HEK293 (cell line): ENCODE data around the gene MYO1D.

Source experiments
- CTCF ChIP-seq: fragments of 450-650 bp; formaldehyde crosslinking; IDR thresholded peaks from 2 replicates; pipeline ENCODE4 v1.5.1; 2016; ENCODE audit warnings: missing biosample characterization, missing genetic modification characterization
- KLF16 ChIP-seq: fragments of 450-650 bp; formaldehyde crosslinking; IDR thresholded peaks from 2 replicates; pipeline ENCODE4 v1.5.1; 2017; ENCODE audit warnings: missing biosample characterization, missing genetic modification characterization
- PATZ1 ChIP-seq: fragments of 450-650 bp; formaldehyde crosslinking; IDR thresholded peaks from 2 replicates; pipeline ENCODE4 v1.5.1; 2016; ENCODE audit warnings: missing biosample characterization, missing genetic modification characterization
- PBX3 ChIP-seq: sonication (generic); formaldehyde crosslinking; IDR thresholded peaks from 2 replicates; pipeline ENCODE4 v1.8.1; 2022; ENCODE audit warnings: mild to moderate bottlenecking, moderate library complexity, missing genetic modification reagents
- PRDM10 ChIP-seq: fragments of 450-650 bp; formaldehyde crosslinking; IDR thresholded peaks from 2 replicates; pipeline ENCODE4 v1.5.1; 2016; ENCODE audit warnings: missing biosample characterization, missing genetic modification characterization
- YY1 ChIP-seq: fragments of 450-650 bp; formaldehyde crosslinking; IDR thresholded peaks from 2 replicates; pipeline ENCODE4 v1.5.1; 2018; ENCODE audit warnings: missing biosample characterization, missing genetic modification characterization
- ZNF311 ChIP-seq: fragments of 450-650 bp; formaldehyde crosslinking; IDR thresholded peaks from 2 replicates; pipeline ENCODE4 v1.5.1; 2017; ENCODE audit warnings: missing biosample characterization, missing genetic modification characterization, borderline replicate concordance
- ZNF394 ChIP-seq: fragments of 450-650 bp; formaldehyde crosslinking; IDR thresholded peaks from 2 replicates; pipeline ENCODE4 v1.5.1; 2016; ENCODE audit warnings: missing biosample characterization, missing genetic modification characterization, mild to moderate bottlenecking, moderate library complexity, borderline replicate concordance
- ZNF521 ChIP-seq: fragments of 450-650 bp; formaldehyde crosslinking; IDR thresholded peaks from 2 replicates; pipeline ENCODE4 v1.5.1; 2017; ENCODE audit warnings: missing biosample characterization, mild to moderate bottlenecking, missing genetic modification characterization

GRCh38 chr17:32831627-32832243 is 45.2 kb downstream of the MYO1D start:
- no peak for TF ChIP-seq ZNF394 (tag by site-specific recombination)
- no peak for TF ChIP-seq PRDM10 (tag by site-specific recombination)
- TF ChIP-seq KLF16 (tag by site-specific recombination) = no peak
- TF ChIP-seq ZNF311 = no peak
- TF ChIP-seq ZNF521 (tag by site-specific recombination) = no peak
- no peak for TF ChIP-seq PBX3 (CRISPR knock-in tag)
- TF ChIP-seq CTCF = no peak
- no peak for TF ChIP-seq YY1 (tag by site-specific recombination)
- TF ChIP-seq PATZ1 (tag by site-specific recombination) = no peak
